Activated naive CD4-positive, alpha-beta T cell treated with anti-CD3 and anti-CD28 coated beads, Interleukin-2, amount 50 U/mL, for 24 hours (primary cell): ENCODE results near the gene SOD2.
A peak's percentile ranks its signal among the peaks of the same experiment; 100 is the strongest.
"Not testable (repeated sequence)": the region's sequence is repeated elsewhere in the genome, so short reads cannot be mapped to it uniquely, and the experiment has no call there.

Experiments used
- H3K27ac Mint-ChIP-seq: one replicate; pipeline ENCODE4 v1.8.0; 2021; ENCODE audit warnings: mild to moderate bottlenecking, mixed read lengths
- H3K27me3 Mint-ChIP-seq: one replicate; pipeline ENCODE4 v1.8.0; 2021; ENCODE audit warnings: mixed read lengths
- H3K36me3 Mint-ChIP-seq: one replicate; pipeline ENCODE4 v1.8.0; 2021; ENCODE audit warnings: mixed read lengths
- H3K4me1 Mint-ChIP-seq: one replicate; pipeline ENCODE4 v1.8.0; 2021; ENCODE audit warnings: mixed read lengths
- H3K4me3 Mint-ChIP-seq: one replicate; pipeline ENCODE4 v1.8.0; 2021; ENCODE audit warnings: mild to moderate bottlenecking, mixed read lengths
- H3K9me3 Mint-ChIP-seq: one replicate; pipeline ENCODE4 v1.8.0; 2021; ENCODE audit warnings: mixed read lengths

SOD2 gene

GRCh38 chr6:159693128-159693893, at the start of gene SOD2:
SOD2 (minus strand) TSS chr6:159693241; CDS start chr6:159693167, 74 bp downstream.
- Mint-ChIP-seq H3K27ac (peak within 1 kb of the TSS; percentile 95), H3K4me3 (peak within 1 kb of the TSS; percentile 95), H3K9me3 (no peaks in the 10 kb centered on the region), H3K4me1 (peaks cover 49% of the 10 kb centered on the region), H3K36me3 (peaks cover 15% of the 10 kb centered on the region), H3K27me3 (no peaks in the 10 kb centered on the region)

- no peak overlapping the region for H3K4me3 Mint-ChIP-seq
- H3K4me1 Mint-ChIP-seq, result peaks cover 58% of the 10 kb centered on the region
- H3K36me3 Mint-ChIP-seq, result peaks cover 23% of the 10 kb centered on the region
- peak overlapping the region; percentile 23 for H3K27ac Mint-ChIP-seq
- no peaks in the 10 kb centered on the region for H3K27me3 Mint-ChIP-seq
- no peaks in the 10 kb centered on the region for H3K9me3 Mint-ChIP-seq
Observed at GRCh38 chr6:159742165-159742564, 49.1 kb upstream of the SOD2 start.

- H3K27me3 Mint-ChIP-seq, result no peaks in the 10 kb centered on the region
- no peaks in the 10 kb centered on the region for H3K9me3 Mint-ChIP-seq
- no peak overlapping the region for H3K4me3 Mint-ChIP-seq
- H3K36me3 Mint-ChIP-seq, result peaks cover 13% of the 10 kb centered on the region
- H3K27ac Mint-ChIP-seq, result no peak overlapping the region
- peaks cover 56% of the 10 kb centered on the region for H3K4me1 Mint-ChIP-seq
Observed at GRCh38 chr6:159739341-159739740, 46.3 kb upstream of the SOD2 start.

GRCh38 chr6:159736908-159737307, 43.9 kb upstream of the SOD2 start:
- peaks cover 9% of the 10 kb centered on the region for H3K36me3 Mint-ChIP-seq
- no peak overlapping the region for H3K4me3 Mint-ChIP-seq
- peaks cover 65% of the 10 kb centered on the region for H3K4me1 Mint-ChIP-seq
- no peaks in the 10 kb centered on the region for H3K27me3 Mint-ChIP-seq
- H3K27ac Mint-ChIP-seq, result no peak overlapping the region
- no peaks in the 10 kb centered on the region for H3K9me3 Mint-ChIP-seq

GRCh38 chr6:159733395-159733794, 40.4 kb upstream of the SOD2 start:
- H3K27me3 Mint-ChIP-seq, H3K36me3 Mint-ChIP-seq, H3K27ac Mint-ChIP-seq, H3K9me3 Mint-ChIP-seq: not testable (repeated sequence)
- Mint-ChIP-seq H3K4me1 (peaks cover 74% of the 10 kb centered on the region), H3K4me3 (peak overlapping the region; percentile 11)

GRCh38 chr6:159732550-159732949, 39.5 kb upstream of the SOD2 start:
- not testable (repeated sequence) for H3K27me3 Mint-ChIP-seq, H3K27ac Mint-ChIP-seq, H3K36me3 Mint-ChIP-seq, H3K4me3 Mint-ChIP-seq, H3K9me3 Mint-ChIP-seq
- peaks cover 66% of the 10 kb centered on the region for H3K4me1 Mint-ChIP-seq

- H3K9me3 Mint-ChIP-seq, result no peaks in the 10 kb centered on the region
- peak overlapping the region; percentile 94 for H3K4me3 Mint-ChIP-seq
- no peak overlapping the region for H3K27ac Mint-ChIP-seq
- peaks cover 5% of the 10 kb centered on the region for H3K36me3 Mint-ChIP-seq
- H3K27me3 Mint-ChIP-seq, result no peaks in the 10 kb centered on the region
- H3K4me1 Mint-ChIP-seq, result peaks cover 61% of the 10 kb centered on the region
Observed at GRCh38 chr6:159730332-159730676, 37.3 kb upstream of the SOD2 start.

GRCh38 chr6:159729598-159730331, 36.7 kb upstream of the SOD2 start:
- Mint-ChIP-seq H3K36me3 (peaks cover 5% of the 10 kb centered on the region), H3K9me3 (no peaks in the 10 kb centered on the region), H3K4me1 (peaks cover 59% of the 10 kb centered on the region), H3K4me3 (peak overlapping the region; percentile 94), H3K27me3 (no peaks in the 10 kb centered on the region), H3K27ac (peak overlapping the region; percentile 80)

GRCh38 chr6:159728531-159728964, 35.5 kb upstream of the SOD2 start:
- Mint-ChIP-seq H3K27me3 (no peaks in the 10 kb centered on the region), H3K4me1 (peaks cover 56% of the 10 kb centered on the region), H3K36me3 (peaks cover 5% of the 10 kb centered on the region), H3K4me3 (peak overlapping the region; percentile 94), H3K27ac (peak overlapping the region; percentile 80), H3K9me3 (no peaks in the 10 kb centered on the region)

- peaks cover 58% of the 10 kb centered on the region for H3K4me1 Mint-ChIP-seq
- H3K27ac Mint-ChIP-seq, result peak overlapping the region; percentile 80
- peaks cover 5% of the 10 kb centered on the region for H3K9me3 Mint-ChIP-seq
- H3K4me3 Mint-ChIP-seq, result peak overlapping the region; percentile 94
- H3K36me3 Mint-ChIP-seq, result peaks cover 8% of the 10 kb centered on the region
- H3K27me3 Mint-ChIP-seq, result no peaks in the 10 kb centered on the region
Observed at GRCh38 chr6:159727717-159728445, 34.8 kb upstream of the SOD2 start.

- Mint-ChIP-seq H3K27me3 (no peaks in the 10 kb centered on the region), H3K36me3 (peaks cover 12% of the 10 kb centered on the region), H3K9me3 (peaks cover 5% of the 10 kb centered on the region), H3K4me1 (peaks cover 58% of the 10 kb centered on the region), H3K4me3 (peak within 1 kb of the TSS; percentile 95), H3K27ac (peak within 1 kb of the TSS; percentile 98)
Observed at GRCh38 chr6:159726918-159727716, 34.1 kb upstream of the SOD2 start, which contains the start of gene WTAP. WTAP (plus strand) TSS chr6:159727506; CDS start chr6:159736266, 8,760 bp downstream.

GRCh38 chr6:159726255-159726917, 33.3 kb upstream of the SOD2 start:
- peak overlapping the region; percentile 95 for H3K4me3 Mint-ChIP-seq
- peaks cover 5% of the 10 kb centered on the region for H3K9me3 Mint-ChIP-seq
- peaks cover 12% of the 10 kb centered on the region for H3K36me3 Mint-ChIP-seq
- peak overlapping the region; percentile 98 for H3K27ac Mint-ChIP-seq
- H3K4me1 Mint-ChIP-seq, result peaks cover 54% of the 10 kb centered on the region
- no peaks in the 10 kb centered on the region for H3K27me3 Mint-ChIP-seq

- not testable (repeated sequence) for H3K36me3 Mint-ChIP-seq, H3K9me3 Mint-ChIP-seq, H3K27me3 Mint-ChIP-seq, H3K27ac Mint-ChIP-seq
- Mint-ChIP-seq H3K4me3 (peak overlapping the region; percentile 7), H3K4me1 (peaks cover 42% of the 10 kb centered on the region)
Observed at GRCh38 chr6:159725208-159725607, 32.2 kb upstream of the SOD2 start.

GRCh38 chr6:159724778-159725177, 31.7 kb upstream of the SOD2 start:
- Mint-ChIP-seq H3K27me3 (no peaks in the 10 kb centered on the region), H3K4me1 (peaks cover 39% of the 10 kb centered on the region), H3K36me3 (peaks cover 9% of the 10 kb centered on the region), H3K27ac (peak overlapping the region; percentile 41), H3K4me3 (peak overlapping the region; percentile 7), H3K9me3 (peaks cover 5% of the 10 kb centered on the region)
